Left colon (tissue), 2 donors: ENCODE data around the gene MAOB. TPM values are rescaled to one million over a fixed set of nuclear protein-coding genes. Genes with fewer than 3 reads are reported as not detected.
A peak's percentile ranks its signal among the peaks of the same experiment; 100 is the strongest.
"Not testable (repeated sequence)": the region's sequence is repeated elsewhere in the genome, so short reads cannot be mapped to it uniquely, and the experiment has no call there.

Experiments
- ATAC-seq: fragments of 200-7000 bp; cut with Tn5 transposase; one replicate; pipeline ENCODE4 v1.9.1; 2020; ENCODE audit warnings: mild to moderate bottlenecking, moderate library complexity
- DNase-seq, 2 donors: peaks; one replicate each; pipeline ENCODE4 v3.0.0-alpha.2; 2020
- intact Hi-C, 2 donors: fragments of 100-400 bp; cut with DNase I in 1 of 2; cut with micrococcal nuclease in 1 of 2; formaldehyde crosslinking; loops; one replicate each; pipeline versions ENCODE4 v1.11.2 to v1.14.0; 2022; cut with DNase I, micrococcal nuclease
- total RNA-seq, 2 donors: library from RNA; stranded (reverse); fragmentation: NEBNext Ultra II Directional; extraction: Animal tissue kit (Norgen Biotek cat#: 25700); gene quantifications; one replicate each; pipeline ENCODE4 v1.2.1, GENCODE V29; 2021
- donor health status: DM: no; HTN: no; CAD: no.
- donor health status: DM: yes; HTN: yes; CAD: no.

The MAOB gene
- total RNA-seq, 2 donors from 2014 or later, result 3.6 to 12.3 TPM

DNA sequence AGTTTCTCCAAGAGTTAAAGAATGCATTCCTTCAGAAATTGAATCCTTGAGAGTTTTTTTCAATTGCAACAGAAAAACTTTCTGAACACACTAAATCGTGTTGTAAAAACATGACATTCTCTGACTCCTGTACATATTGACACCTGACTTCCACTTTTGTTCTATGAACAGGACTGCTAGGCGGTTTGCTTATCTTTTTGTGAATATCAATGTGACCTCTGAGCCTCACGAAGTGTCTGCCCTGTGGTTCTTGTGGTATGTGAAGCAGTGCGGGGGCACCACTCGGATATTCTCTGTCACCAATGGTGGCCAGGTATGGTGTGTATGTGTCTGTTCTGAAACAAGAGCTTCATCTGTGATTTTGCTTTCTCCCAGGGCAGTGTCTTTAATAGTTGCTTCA is 154.2 kb downstream of the MAOB start:
- DNase-seq (no peak), ATAC-seq (peak; percentile 33)
- intact Hi-C loops, result no loop called here

DNA sequence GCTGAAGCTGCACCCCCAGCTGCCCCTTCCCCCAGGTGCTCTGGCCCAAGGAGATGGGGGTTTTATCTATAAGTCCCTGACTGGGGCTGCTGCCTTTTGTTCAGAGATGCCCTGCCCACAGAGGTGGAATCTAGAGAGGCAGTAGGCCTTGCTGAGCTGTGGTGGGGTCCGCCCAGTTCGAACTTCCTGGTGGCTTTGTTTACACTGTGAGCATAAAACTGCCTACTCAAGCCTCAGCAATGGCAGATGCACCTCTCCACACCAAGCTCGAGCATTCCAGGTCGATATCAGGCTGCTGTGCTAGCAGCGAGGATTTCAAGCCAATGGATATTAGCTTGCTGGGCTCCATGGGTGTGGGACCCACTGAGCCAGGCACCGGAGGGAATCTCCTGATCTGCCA is 155.0 kb downstream of the MAOB start:
- intact Hi-C loops, result not testable (repeated sequence)
- ATAC-seq, result peak; percentile 59
- peak; percentile 33 to 62 for DNase-seq

DNA sequence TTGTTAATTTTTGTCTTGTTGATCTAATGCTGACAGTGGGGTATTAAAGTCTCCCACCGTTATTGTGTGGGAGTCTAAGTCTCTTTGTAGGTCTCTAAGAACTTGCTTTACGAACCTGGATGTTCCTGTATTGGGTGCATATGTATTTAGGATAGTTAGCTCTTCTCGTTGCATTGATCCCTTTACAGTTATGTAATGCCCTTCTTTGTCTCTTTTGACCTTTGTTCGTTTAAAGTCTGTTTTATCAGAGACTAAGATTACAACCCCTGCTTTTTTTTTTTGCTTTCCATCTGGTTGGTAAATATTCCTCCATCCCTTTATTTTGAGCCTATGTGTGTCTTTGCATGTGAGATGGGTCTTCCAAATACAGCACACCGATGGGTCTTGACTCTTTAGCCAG is 157.0 kb downstream of the MAOB start:
- DNase-seq, intact Hi-C loops: not testable (repeated sequence)

DNA sequence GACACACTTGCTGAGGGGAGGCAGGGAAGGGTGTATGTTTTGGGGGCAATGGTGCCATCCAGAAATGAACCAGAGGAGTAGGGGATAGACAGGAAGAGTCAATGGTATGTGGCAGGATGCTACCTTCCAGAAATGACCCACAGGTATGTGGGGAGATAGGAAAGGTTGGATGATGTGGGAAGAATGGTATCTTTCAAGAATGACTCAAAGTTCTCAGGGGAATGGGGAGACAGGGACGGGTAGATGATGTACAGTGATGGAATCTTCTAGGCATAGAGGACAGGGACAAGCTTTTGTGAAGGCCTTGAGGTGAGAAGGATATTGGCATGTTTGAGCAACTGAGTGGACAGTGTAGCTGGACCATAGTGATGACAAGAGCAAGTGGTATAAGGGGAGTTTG is 161.3 kb downstream of the MAOB start:
- intact Hi-C loops, result no loop called here
- no peak for DNase-seq
- no peak for ATAC-seq

More for the DNA sequence above, 157.0 kb downstream of the MAOB start:
- ATAC-seq, result not testable (repeated sequence)

DNA sequence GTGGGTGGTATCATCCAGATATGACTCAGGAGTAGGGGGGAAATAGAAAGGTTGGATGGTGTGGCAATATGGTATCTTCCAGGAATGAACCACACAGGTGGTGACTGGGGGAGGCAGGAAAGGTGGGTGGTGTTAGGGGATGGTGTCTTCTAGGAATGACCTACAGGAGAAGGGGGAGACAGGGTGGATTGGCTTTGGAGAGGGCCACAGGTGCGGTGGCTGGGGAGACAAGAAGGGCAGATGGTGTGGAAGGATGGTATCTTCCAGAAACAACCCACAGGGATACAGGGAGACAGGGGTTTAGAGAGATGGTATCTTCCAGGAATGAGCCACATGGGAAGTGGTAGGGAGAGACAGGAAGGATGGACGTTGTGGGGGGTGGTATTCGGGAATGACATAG is 162.2 kb downstream of the MAOB start:
- intact Hi-C loops, result no loop called here
- ATAC-seq (no peak), DNase-seq (no peak)

DNA sequence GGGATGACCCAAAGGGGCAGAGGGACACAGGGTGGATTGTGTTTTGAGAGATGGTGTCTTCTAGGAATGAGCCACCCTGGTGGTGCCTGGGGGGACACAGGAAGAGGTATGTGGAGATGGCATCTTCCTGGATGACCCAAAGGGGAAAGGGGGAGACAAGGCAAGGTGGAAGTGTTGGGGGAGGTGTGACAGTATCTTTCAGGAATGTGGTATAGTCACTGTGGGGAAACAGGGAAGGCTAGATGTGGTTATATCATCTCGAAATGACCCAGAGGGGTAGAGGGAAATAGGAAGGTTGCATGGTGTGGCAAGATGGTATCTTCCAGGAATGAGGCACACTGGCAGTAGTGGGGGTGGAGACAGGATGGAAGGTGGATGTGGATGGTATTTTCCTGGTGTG is 163.3 kb downstream of the MAOB start:
- ATAC-seq, result no peak
- intact Hi-C loops, result no loop called here
- DNase-seq, result no peak

DNA sequence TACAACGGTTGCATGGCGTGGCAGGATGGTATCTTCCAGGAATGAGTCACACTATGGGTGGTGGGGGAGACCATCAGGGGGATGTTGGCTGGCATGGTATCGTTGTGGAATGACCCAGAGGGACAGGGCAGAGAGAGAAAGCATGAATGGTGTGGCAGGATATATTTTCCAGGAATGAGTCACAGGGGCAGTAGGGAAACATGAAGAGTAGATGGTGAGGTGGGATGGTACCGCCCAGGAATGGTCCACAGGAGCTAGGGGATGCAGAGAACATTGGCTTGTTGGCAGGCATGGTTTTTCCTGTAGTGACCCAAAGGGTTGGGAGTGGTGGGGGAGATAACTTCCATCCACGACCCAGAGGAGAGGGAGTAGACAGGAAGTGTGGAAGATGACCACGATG is 163.7 kb downstream of the MAOB start:
- DNase-seq (no peak), ATAC-seq (no peak)
- intact Hi-C loops, result no loop called here

DNA sequence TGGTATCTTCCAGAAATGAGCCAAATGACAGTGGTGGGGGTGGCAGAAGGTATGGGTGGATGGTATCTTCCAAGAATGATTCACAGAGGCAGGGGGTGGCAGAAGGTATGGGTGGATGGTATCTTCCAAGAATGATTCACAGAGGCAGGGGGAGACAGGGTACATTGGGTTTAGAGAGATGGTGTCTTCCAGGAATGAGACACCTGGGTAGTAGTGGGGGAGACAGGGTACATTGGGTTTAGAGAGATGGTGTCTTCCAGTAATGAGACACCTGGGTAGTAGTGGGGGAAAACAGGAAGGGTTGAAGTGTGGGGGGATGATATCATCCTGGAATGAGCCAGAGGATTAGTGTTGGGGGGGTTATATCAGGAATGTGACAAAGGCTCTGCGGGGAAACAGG is 164.2 kb downstream of the MAOB start:
- intact Hi-C loops, result no loop called here
- no peak for DNase-seq
- ATAC-seq, result no peak

DNA sequence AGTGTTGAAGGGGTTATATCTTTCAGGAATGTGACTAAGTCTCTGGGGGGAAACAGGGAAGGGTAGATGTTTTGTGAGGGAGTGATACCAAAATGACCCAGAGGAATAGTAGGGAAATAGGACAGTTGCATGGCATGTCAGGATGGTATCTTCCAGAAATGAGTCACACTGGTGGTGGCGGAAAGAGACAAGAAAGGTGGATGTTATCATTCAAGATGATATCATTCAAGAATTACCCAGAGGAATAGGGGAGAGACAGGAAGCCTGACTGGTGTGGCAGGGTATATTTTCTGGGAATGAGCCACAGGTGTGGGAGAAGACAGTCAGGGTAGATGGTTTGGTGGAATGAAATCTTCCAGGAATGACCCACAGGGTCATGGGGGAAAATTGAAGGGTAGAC is 165.1 kb downstream of the MAOB start:
- no peak for DNase-seq
- no peak for ATAC-seq
- intact Hi-C loops, result no loop called here

DNA sequence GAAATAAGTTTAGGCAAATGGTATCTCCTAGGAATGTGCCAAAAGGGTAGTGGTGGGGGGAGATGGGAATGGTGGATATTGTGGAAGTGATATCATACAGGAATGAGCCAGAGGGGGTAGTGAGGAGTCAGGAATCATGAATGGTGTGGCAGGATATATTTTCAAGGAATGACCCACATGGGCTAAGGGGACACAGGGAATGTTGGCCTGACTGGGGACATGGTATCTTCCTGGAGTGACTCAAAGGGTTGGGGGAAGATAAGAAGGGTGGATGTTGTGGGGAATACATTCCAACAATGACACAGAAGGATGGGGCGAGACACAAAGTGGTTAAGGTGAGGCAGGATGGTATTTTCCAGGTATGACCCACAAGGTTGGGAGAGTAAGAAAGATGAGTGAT is 165.6 kb downstream of the MAOB start:
- DNase-seq, result no peak
- no peak for ATAC-seq
- intact Hi-C loops, result no loop called here

Other genes with a start within 250 kb of the MAOB start
- gene MAOA, start 226.2 kb downstream of the MAOB start, total RNA-seq, result 100 to 1,000 TPM; 381 to 497 TPM
- under 1 TPM in 1 of 2 donors, not detected in 1; 0.17 TPM for gene NDP, start 90.9 kb upstream of the MAOB start, total RNA-seq